A204.1 (cell line): ENCODE data around the gene ABHD16B.

Experiments used
- FAIRE-seq: peaks from 2 replicates; lab custom pipeline; 2012; peaks lifted over from hg19 to GRCh38; lab: Jason Lieb, UNC

The ABHD16B gene

DNA sequence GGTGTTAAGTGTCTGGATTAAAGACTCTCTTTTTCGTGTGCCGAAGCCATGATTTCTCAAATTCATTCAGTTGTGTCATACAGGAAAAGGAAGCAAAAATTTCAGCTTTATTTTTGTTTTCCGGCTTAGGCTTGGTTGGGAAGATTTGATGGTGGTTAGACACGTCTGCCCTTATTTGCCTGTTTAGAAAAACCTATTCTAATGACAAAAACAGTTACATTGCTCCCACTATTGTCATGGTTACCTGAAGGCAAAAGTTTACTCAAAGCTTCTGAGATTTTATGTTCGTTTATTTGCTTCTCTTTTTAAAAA, 34.6 kb downstream of the ABHD16B start:
- FAIRE-seq = no peak

DNA sequence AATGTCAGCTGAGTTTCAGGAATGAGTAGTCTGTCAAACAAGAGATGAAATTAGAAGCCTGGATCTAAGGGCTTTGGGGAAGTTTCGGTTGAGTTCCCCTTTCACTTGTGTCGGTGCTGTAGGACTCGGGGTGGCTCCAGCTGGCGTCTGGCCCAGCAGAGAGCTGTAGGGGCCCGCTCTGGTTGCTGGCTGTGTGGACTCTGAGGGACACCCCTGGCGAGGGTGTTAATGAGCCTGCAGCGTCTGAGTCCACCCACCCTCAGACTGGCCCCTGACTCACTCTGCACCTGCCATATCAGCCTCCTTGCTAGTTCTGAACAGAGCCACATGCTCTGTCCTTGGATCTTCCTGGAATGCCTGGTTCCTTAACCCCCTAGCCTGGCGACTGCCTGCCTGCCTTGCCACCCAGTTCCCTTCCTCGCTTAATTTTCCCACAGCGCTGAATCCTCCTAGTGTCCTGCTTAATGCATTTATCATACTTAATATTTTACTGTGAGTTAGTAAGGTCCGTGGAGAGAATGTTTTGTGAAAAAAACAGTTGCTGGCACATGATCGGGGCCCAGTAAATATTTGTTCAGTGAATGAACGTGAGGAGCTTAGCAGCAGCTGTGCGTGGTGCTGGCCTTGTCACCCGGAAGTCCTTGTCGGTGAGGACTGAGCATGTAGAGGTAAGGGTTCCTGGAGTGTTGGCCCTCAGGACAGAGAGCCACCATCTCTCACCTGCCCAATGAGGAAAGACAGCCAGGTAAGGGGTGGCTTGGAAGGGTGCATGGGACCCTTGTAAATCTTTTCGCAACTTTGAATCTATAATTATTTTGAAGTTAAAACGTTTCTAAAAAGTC, 35.2 kb downstream of the ABHD16B start:
- FAIRE-seq = no peak

DNA sequence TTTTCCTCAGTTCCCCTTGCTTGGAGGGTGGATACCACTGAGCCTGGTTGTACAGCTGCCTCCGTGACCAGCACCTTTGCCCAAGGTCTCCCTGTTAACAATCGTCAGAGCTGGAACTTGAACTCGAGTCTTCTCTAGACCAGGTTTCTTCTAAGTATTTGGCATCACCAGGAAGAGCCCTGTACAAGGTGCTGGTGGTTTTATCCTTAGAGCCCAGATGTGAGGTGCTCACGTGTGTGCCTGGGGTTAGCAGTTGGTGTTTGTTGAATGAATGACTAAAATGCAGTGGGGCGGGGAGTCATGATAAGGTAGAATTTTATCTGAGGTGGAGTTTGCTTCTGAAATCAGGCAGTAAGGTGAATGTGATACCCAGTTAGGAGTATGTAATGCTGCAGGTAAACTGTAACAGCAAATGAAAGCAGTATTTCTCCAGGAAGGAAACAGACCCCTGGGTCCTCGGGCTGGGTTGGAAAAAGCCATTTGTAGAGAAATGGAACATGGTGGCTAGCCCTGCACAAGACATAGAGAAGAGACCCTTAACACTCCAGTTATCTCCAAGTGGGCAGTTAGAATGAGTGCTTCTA, 36.8 kb downstream of the ABHD16B start:
- no peak for FAIRE-seq

DNA sequence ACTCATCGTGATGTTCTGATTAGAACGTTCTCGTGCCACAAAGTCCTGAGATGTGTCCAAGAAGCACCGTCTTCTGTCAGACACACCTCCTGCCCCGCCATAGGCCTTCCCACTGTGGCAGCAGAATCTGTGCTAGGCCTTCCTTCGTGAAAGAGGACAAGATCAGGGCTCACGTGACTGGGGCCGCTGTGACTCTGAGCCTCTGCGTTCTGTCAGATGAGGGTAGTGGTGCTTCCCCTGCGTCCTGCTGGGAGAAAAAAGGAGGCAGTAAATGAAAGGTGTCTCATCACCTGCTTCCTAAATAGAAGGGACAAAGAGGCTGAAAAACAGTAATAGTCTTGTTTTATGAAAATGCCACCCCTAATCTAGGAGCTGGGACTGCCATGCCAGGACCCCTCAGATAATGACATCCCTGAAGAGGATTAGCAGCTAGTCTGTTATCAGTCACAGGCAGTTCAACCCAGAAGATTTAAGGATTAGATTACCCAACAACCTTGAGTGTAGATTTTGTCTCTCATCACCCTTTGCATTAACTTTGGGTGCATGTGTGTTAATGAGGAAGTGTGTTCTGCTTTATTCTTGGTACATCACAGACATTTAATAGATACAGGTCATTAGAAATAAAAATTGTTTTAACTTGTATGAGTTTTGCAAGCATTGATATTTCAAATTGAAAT, 37.7 kb downstream of the ABHD16B start:
- no peak for FAIRE-seq

DNA sequence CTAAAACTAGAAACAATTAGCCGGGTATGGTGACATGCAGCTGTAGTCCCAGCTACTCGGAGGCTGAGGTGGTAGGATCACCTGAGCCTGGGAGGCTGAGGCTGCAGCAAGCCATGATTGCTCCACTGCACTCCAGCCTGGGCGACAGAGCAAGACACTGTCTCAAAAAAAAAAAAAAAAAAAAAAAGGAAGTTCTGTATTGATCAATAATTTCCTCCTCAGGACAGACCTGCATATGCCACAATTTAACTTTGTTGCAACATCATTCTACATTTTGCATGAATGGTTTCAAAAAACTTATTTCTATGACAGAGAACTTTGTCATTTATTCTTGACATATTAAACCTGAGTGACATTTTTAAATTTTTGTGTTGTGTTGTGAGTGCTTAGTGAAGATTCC, 39.1 kb downstream of the ABHD16B start:
- FAIRE-seq = no peak

DNA sequence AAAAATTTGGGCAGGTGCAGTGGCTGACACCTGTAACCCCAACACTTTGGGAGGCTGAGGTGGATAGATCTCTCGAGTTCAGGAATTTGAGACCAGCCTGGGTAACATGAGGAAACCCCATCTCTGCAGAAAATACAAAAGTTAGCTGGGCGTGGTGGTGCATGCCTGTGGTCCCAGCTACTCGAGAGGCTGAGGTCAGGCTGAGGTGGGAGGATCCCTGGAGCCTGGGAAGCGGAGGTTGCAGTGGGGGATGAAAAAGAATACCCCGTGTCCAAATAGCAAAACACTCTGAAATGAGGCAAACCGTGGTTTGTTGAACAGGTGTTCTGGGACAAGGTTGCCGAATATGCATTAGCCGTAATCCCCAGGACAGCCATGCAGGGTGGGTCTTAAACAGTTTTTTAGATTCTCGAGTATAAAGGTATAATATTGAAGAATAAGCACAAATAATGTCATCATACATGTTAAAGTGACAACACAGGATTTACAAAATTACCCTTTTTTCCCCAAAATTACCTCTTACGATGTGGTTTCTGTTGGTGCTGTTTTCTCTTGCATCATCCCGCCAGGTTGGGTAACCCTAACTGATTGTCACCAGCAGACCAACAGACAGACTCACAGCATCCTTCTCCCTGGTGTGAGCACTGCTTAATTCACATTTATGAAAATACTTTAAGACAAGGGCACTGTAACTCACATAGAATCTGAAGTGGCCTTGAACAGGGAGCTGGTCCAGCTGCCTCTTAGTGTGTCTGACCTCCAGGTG, 42.7 kb downstream of the ABHD16B start:
- no peak for FAIRE-seq

GRCh38 chr20:63908008-63908682, 46.8 kb downstream of the ABHD16B start:
- no peak for FAIRE-seq

DNA sequence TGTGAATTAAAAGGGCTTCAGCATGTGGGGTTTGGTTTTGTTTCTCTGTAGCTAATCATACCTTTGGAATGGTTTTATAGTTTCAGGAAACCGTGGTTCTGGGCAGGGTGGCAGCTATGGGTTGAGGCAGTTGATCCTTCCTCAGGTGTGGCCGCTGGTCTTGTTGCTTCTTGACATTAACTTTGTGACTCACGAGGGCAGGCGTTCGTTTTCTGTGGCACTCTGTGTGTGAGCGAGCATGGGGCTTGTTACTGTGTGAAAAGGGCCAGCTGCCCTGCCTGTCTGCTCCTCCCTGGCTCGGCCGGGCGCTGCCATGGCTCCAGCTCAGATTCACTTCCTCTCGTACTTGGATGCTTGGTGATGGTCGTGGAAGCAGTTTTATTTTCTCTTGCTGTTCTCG, 49.9 kb downstream of the ABHD16B start:
- no peak for FAIRE-seq
